GM18907 (cell line): ENCODE data around the gene MYO16.
A peak's percentile ranks its signal among the peaks of the same experiment; 100 is the strongest.

Source experiments
- ATAC-seq: cut with Tn5 transposase; IDR thresholded peaks from one replicate; pipeline ENCODE4 v1.9.1; 2021; ENCODE audit warnings: mild to moderate bottlenecking, moderate library complexity; ENCODE audit not compliant: unreplicated experiment

The MYO16 gene

GRCh38 chr13:109110159-109110558 lies 480.7 kb downstream of the MYO16 start:
- ATAC-seq: no peak

GRCh38 chr13:109111141-109111540 lies 481.7 kb downstream of the MYO16 start:
- no peak for ATAC-seq

GRCh38 chr13:109113427-109113826 lies 484.0 kb downstream of the MYO16 start:
- peak; percentile 82 for ATAC-seq

GRCh38 chr13:109114162-109114561 lies 484.8 kb downstream of the MYO16 start:
- no peak for ATAC-seq

GRCh38 chr13:109114991-109115390 lies 485.6 kb downstream of the MYO16 start:
- no peak for ATAC-seq

GRCh38 chr13:109118521-109118920 lies 489.1 kb downstream of the MYO16 start:
- ATAC-seq: no peak

- no peak for ATAC-seq
Measured at GRCh38 chr13:109119896-109120295, 490.5 kb downstream of the MYO16 start.

- no peak for ATAC-seq
Measured at GRCh38 chr13:109121826-109122225, 492.4 kb downstream of the MYO16 start.

- no peak for ATAC-seq
Measured at GRCh38 chr13:109123971-109124370, 494.6 kb downstream of the MYO16 start.

GRCh38 chr13:109126178-109126577 lies 496.8 kb downstream of the MYO16 start:
- ATAC-seq: no peak

- ATAC-seq: no peak
Measured at GRCh38 chr13:109126891-109127641, 497.7 kb downstream of the MYO16 start.

GRCh38 chr13:109128121-109128520 lies 498.7 kb downstream of the MYO16 start:
- ATAC-seq: no peak

GRCh38 chr13:109130093-109130835 lies 500.9 kb downstream of the MYO16 start:
- ATAC-seq: no peak

GRCh38 chr13:109131698-109132257 lies 502.4 kb downstream of the MYO16 start:
- ATAC-seq: peak; percentile 94

- peak; percentile 23 for ATAC-seq
Measured at GRCh38 chr13:109135018-109135417, 505.6 kb downstream of the MYO16 start.

GRCh38 chr13:109136873-109137272 lies 507.5 kb downstream of the MYO16 start:
- ATAC-seq: no peak

GRCh38 chr13:109139346-109139745 lies 509.9 kb downstream of the MYO16 start:
- ATAC-seq: no peak

GRCh38 chr13:109140054-109140453 lies 510.6 kb downstream of the MYO16 start:
- ATAC-seq: no peak

GRCh38 chr13:109140479-109141349 lies 511.3 kb downstream of the MYO16 start:
- no peak for ATAC-seq

GRCh38 chr13:109141706-109142105 lies 512.3 kb downstream of the MYO16 start:
- no peak for ATAC-seq
